Ascending aorta (tissue), 2 donors: Measurements from ENCODE around the gene IFIT1B. TPM values are rescaled to one million over a fixed set of nuclear protein-coding genes. Genes with fewer than 3 reads are reported as not detected.
A peak's percentile ranks its signal among the peaks of the same experiment; 100 is the strongest.

Experiments
- DNase-seq, 2 donors: peaks; one replicate each; pipeline ENCODE4 v3.0.0-alpha.2; 2019; ENCODE audit warnings: low spot score in 2 of 2
- H3K27ac ChIP-seq, 2 donors: fragments of 200-600 bp; sonication (generic); one replicate each; pipeline ENCODE4 v1.5.1; 2016 to 2017; ENCODE audit warnings: mild to moderate bottlenecking in 1 of 2
- H3K27me3 ChIP-seq: fragments of 200-600 bp; sonication (generic); one replicate; pipeline ENCODE4 v1.5.1; 2017
- H3K36me3 ChIP-seq, 2 donors: fragments of 200-600 bp; sonication (generic); one replicate each; pipeline ENCODE4 v1.5.1; 2016
- H3K4me1 ChIP-seq, 2 donors: fragments of 200-600 bp; sonication (generic); one replicate each; pipeline ENCODE4 v1.5.1; 2016 to 2017; ENCODE audit warnings: mild to moderate bottlenecking in 1 of 2
- H3K4me3 ChIP-seq, 2 donors: fragments of 200-600 bp; sonication (generic); one replicate each; pipeline ENCODE4 v1.5.1; 2016 to 2017; ENCODE audit warnings: mild to moderate bottlenecking in 1 of 2
- H3K9me3 ChIP-seq, 2 donors: fragments of 200-600 bp; sonication (generic); one replicate each; pipeline ENCODE4 v1.5.1; 2016
- CTCF ChIP-seq, 3 experiments: fragments of 200-600 bp in 2 of 3; fragments of 450-650 bp in 1 of 3; sonication (generic) in 2 of 3; IDR thresholded peaks; one replicate each; pipeline ENCODE4 v1.5.1; 2016 to 2019; ENCODE audit warnings: antibody characterized with exemption in 3 of 3, mild to moderate bottlenecking in 1 of 3, moderate library complexity in 1 of 3
- intact Hi-C: fragments of 100-400 bp; cut with DNase I; formaldehyde crosslinking; loops from one replicate; pipeline ENCODE4 v1.15.1; 2023
- total RNA-seq: library from RNA; depleted of rRNA; stranded (reverse); fragments of >200 nt; gene quantifications from one replicate; pipeline ENCODE4 v1.1.0, GENCODE V29; 2016

IFIT1B gene
- total RNA-seq, 1 donor from 2014 or later = not detected

GRCh38 chr10:89373916-89374711, 3.7 kb upstream of the IFIT1B start:
- no peak for TF ChIP-seq CTCF (IDR thresholded peaks at IDR 0.05)
- H3K4me1 ChIP-seq = peaks cover 11 to 21% of the 10 kb centered on the region in 2 donors
- intact Hi-C loops = loop anchor here (2.0 to 5.0 kb wide), 2 partner anchors 15 to 47 kb away; partner anchors contain the start of gene IFIT3

GRCh38 chr10:89374713-89375141, 3.1 kb upstream of the IFIT1B start:
- Histone ChIP-seq H3K27me3 (no peaks in the 10 kb centered on the region), H3K36me3 (no peaks in the 10 kb centered on the region), H3K9me3 (no peaks in the 10 kb centered on the region), H3K4me1 (peaks cover 10 to 17% of the 10 kb centered on the region in 2 donors), H3K4me3 (peak overlapping the region in 1 of 2 donors; percentile 36), H3K27ac (peak overlapping the region; percentile 87 to 92)
- DNase-seq = no peak
- no peak for TF ChIP-seq CTCF (IDR thresholded peaks at IDR 0.05)
- intact Hi-C loops = loop anchor here (2.0 to 5.0 kb wide), 2 partner anchors 14 to 47 kb away; partner anchors contain the start of gene IFIT3

More at GRCh38 chr10:89373916-89374711, 3.7 kb upstream of the IFIT1B start:
- Histone ChIP-seq H3K4me3 (peak overlapping the region in 1 of 2 donors; percentile 36), H3K27me3 (no peaks in the 10 kb centered on the region), H3K36me3 (no peaks in the 10 kb centered on the region), H3K9me3 (no peaks in the 10 kb centered on the region), H3K27ac (peak overlapping the region; percentile 87 to 92)
- DNase-seq = peak; percentile 70 to 96

- H3K4me1 ChIP-seq = peaks cover 5 to 8% of the 10 kb centered on the region in 2 donors
- H3K36me3 ChIP-seq = no peaks in the 10 kb centered on the region
- TF ChIP-seq CTCF (IDR thresholded peaks at IDR 0.05) = no peak
- H3K27me3 ChIP-seq = no peaks in the 10 kb centered on the region
- H3K27ac ChIP-seq = no peak overlapping the region
- intact Hi-C loops = no loop called here
- H3K4me3 ChIP-seq = no peak overlapping the region
- DNase-seq = no peak
- H3K9me3 ChIP-seq = no peaks in the 10 kb centered on the region
Measured at GRCh38 chr10:89379103-89379502, 1.2 kb downstream of the IFIT1B start.

GRCh38 chr10:89382757-89383156, 4.9 kb downstream of the IFIT1B start:
- no peak for DNase-seq
- TF ChIP-seq CTCF (IDR thresholded peaks at IDR 0.05) = no peak

GRCh38 chr10:89384474-89385340, 6.9 kb downstream of the IFIT1B start:
- no peaks in the 10 kb centered on the region for H3K9me3 ChIP-seq
- DNase-seq = no peak
- no peaks in the 10 kb centered on the region for H3K36me3 ChIP-seq
- no peak for TF ChIP-seq CTCF (IDR thresholded peaks at IDR 0.05)
- H3K4me3 ChIP-seq = no peak overlapping the region
- H3K4me1 ChIP-seq = peaks cover 0 to 3% of the 10 kb centered on the region in 2 donors
- no peak overlapping the region for H3K27ac ChIP-seq
- no peaks in the 10 kb centered on the region for H3K27me3 ChIP-seq
- intact Hi-C loops = no loop called here

More at GRCh38 chr10:89382757-89383156, 4.9 kb downstream of the IFIT1B start:
- H3K36me3 ChIP-seq = no peaks in the 10 kb centered on the region
- no peaks in the 10 kb centered on the region for H3K9me3 ChIP-seq
- no peaks in the 10 kb centered on the region for H3K4me1 ChIP-seq
- intact Hi-C loops = no loop called here
- no peak overlapping the region for H3K4me3 ChIP-seq
- no peaks in the 10 kb centered on the region for H3K27me3 ChIP-seq
- no peak overlapping the region for H3K27ac ChIP-seq
